Mucosa of gallbladder (tissue), 1 donor: ENCODE results near the gene DGKH. TPM values are rescaled to one million over a fixed set of nuclear protein-coding genes. Genes with fewer than 3 reads are reported as not detected.
"Not testable (repeated sequence)": the region's sequence is repeated elsewhere in the genome, so short reads cannot be mapped to it uniquely, and the experiment has no call there.

Experiments
- DNase-seq: peaks from one replicate; pipeline ENCODE4 v3.0.0-alpha.2; 2020; ENCODE audit warnings: low spot score
- total RNA-seq: library from RNA; stranded (reverse); gene quantifications from one replicate; pipeline ENCODE4 v1.2.1, GENCODE V29; 2021
- donor health status: DM: no; HTN: no; CAD: no.

Gene DGKH
- total RNA-seq, 1 donor from 2014 or later = 16.8 TPM

DNA sequence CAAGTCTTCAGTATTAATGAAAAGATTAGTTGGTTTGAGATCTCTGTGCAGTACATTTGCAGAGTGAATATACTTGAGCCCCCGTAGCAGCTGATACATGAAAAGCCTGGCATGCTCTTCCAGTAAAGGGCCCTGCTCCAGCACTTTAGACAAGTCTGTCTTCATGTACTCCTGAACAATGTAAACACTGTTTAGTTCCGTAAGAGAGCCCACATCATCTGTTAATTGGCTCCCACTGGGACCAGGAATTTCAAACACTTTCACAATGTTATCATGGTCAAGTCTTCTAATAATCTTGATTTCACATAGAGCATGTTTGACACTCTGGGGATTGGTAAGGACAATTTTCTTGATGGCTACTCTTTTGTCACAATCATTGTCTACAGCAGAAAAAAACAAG, 22.2 kb downstream of the DGKH start:
- not testable (repeated sequence) for DNase-seq

DNA sequence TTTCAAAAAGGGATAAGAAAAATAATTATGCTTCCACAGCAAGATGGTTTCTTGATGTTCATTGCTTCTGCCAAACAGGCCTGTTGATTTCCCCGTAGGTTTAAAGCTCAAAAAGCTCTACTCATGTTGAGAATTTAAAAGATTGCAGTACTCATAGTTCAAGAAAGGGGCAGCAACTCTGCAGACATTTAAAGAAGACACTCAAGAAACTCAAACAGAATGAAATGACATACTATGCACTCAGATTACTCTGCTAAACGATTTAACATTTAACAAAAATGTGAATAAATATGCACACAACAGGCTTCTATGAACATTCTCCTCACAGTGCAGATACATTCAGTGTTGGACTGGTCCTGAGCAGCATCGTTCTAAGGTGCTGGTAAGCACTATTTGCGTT, 22.7 kb downstream of the DGKH start:
- DNase-seq = not testable (repeated sequence)

- DNase-seq = no peak
These were observed 23.4 kb downstream of the DGKH start for GRCh38 chr13:42071672-42072419.

DNA sequence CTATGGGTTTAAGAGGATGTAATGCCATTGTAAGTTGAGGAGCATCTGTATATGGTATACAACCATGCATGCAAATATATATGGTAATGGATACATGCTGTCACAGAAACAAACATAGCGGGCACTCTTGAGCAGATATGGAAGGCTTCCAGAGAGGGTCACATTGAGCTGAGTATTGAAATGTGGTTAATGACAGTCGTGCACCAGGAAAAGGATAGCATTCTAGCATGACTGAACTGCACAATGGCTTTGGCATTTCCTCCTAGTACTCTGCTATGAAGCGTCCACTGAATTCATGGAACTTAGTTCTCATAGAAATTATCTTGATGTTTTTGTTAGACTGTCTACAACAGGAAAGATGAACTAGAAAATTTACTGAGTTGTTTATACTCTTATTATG, 25.2 kb downstream of the DGKH start:
- no peak for DNase-seq

- no peak for DNase-seq
These were observed 27.1 kb downstream of the DGKH start for GRCh38 chr13:42075517-42075916.

DNA sequence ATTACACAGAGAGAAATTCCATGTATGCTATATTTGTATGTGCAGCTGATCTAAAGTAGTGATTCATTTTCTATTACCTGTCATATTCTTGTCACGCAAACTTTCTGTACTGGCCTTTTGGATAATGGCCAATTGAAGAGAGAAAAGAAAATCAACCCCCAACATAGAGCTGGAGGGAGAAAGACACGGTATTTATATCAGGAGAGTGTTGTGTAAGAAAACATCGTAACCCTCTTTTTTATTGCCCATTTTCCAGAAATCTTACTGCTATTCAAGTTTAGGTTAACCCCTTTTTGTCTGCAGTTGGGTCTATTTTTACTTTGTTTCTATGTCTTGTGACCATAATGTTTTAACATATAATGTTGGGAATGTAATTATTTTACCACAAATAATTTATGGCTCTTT, 27.9 kb downstream of the DGKH start:
- no peak for DNase-seq

- DNase-seq = no peak
These were observed 29.8 kb downstream of the DGKH start for GRCh38 chr13:42078128-42078808.

DNA sequence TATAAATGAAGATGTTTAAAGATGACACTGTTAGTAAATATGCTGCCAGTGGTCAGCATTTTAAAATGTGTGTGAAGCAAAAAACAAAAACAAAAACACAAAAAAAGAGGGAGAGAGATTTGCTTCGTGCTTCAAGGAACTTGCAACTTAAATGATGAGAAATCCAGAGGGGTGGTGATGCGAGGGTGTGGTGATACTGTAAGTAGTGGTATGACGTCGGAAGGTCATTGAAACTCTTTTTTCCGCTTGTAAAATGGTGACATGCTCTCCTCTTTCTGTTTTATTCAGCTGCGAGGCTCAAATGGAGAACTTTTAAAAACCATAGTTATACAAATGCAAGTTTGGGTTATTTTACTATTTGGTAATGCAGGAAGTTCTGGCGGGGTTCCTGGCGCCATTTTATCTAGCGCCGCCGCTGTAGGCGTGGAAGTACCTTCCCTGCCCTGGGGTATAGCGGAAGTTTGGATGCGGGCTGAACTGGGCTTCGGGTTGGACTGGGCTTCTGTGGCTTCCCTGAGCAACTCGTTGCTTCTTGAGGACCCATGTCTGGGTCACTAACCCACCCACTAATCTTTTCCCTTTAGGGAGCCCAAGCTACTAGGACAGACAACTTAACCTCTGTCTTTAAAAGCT, 34.8 kb downstream of the DGKH start:
- DNase-seq = no peak

- DNase-seq = no peak
These were observed 36.3 kb downstream of the DGKH start for GRCh38 chr13:42084722-42085121.

DNA sequence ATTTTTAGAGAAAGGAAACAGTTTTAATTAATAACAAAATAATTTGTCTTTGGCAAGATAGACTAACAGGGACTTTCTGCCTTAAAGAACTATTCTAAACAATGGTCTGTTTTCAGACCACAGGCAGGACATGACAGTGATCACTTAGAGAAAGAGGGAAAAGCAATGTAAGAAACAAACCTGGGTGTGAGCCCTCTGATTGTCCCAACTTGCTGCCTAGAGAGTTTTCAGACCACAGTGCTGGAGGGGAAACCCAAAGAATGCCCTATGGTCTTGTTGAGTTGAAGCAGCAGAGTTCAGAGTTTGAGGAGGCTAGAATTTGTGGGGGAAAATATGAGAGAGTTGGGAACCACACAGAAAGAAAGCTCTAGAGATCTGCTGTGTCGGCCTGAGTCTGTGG, 38.1 kb downstream of the DGKH start:
- no peak for DNase-seq

DNA sequence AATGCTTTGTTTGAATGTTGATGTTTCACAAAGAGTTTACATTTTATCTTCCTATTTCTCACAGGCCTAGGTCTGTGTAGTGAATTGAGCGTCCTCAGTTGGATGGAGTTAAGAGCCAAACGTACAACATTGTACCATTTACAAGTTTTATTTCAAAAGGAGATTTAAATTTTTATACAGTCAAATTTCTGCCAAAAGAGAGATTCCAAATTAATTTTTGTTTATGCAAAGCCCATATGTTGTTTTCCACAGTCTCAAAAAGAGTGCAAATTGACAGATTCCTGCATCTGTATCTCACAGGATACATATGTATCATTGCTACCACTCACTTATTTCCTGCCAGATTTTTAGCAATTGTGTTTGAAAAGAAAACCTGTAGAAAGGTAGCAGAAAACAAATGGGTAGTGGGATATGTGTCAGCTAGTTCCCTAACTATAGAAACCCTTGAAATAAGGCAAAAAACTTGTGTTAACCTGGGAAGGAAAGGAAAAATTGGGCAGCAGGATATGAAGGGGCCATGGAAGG, 46.1 kb downstream of the DGKH start:
- DNase-seq = no peak

- DNase-seq = not testable (repeated sequence)
These were observed 47.8 kb downstream of the DGKH start for GRCh38 chr13:42096222-42096621.

DNA sequence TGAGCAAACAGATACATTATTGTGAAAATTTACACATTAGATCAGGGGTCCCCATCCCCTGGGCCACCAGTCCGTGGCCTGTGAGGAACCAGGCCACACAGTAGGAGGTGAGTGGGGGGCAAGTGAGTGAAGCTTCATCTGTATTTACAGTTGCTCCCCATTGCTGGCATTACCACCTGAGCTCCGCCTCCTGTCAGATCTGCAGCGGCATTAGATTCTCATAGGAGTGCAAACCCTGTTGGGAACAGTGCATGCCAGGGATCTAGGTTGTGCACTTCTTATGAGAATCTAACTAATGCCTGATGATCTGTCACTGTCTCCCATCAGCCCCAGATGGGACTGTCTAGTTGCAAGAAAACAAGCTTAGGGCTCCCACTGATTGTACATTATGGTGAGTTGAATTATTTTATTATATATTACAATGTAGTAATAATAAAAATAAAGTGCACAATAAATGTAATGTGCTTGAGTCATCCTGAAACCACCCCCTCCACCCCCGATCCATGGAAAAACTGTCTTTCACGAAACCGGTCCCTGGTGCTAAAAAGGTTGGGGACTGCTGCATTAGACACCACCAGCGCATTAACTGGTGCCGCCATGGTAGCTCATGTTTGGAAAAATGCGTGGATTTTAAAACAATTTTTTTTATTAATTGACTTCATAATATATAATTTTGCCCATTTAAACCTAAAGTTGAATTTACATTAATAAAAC, 51.7 kb downstream of the DGKH start:
- no peak for DNase-seq

DNA sequence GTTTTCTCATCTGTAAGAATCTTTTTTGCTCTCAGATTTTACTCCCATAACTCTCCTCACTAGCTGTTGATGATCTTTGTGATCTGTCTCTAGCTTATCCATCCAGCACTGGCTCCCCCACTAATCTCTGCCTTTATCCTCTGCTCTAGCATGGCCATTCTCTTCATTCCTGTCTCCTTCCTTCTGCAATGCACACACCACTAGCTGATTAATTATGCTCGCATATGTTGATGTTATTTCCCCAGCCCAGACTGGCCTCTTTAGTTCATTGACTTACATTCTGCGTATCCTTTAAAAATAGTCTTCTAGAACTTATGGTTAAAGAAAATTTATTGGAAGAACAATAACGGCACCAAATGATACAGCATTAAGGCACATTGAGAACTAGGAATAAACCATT, 52.5 kb downstream of the DGKH start:
- DNase-seq = no peak

DNA sequence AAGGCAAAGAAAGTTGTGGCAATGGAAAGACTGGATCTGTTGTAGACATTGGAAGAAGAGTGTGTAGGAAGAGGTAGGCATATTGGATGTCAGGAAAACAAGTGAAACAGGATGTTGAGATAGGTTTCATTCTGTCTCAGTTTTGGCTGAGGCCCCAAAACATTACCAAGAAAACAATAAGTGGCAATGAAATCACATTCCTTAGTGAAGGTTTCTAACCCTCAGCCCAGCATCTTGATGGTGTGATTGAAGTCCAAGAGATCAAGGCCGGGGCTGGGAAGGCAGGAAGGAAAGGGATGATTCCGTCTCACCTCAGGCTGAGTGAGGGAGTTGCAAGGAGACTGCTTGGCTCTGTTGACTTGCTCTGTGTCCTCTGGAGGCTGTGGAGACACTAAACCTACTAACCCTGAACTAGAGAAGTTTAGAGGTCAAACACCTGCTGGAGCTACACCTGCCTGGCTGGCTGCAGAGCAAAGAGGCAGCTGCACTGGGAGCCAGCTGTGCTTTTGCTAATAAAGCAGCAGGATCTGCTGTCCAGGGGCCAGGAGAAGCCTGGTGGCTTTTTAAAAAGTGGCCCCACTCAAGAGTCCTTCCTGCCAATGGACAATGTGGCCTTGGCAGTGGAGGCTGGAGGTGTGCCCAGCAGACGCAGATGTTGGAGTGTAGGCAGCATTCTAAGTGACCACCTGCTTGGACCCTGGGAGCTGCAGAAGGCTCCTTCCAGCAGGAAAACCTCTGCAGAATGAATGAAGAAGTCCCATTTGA, 53.6 kb downstream of the DGKH start:
- no peak for DNase-seq

DNA sequence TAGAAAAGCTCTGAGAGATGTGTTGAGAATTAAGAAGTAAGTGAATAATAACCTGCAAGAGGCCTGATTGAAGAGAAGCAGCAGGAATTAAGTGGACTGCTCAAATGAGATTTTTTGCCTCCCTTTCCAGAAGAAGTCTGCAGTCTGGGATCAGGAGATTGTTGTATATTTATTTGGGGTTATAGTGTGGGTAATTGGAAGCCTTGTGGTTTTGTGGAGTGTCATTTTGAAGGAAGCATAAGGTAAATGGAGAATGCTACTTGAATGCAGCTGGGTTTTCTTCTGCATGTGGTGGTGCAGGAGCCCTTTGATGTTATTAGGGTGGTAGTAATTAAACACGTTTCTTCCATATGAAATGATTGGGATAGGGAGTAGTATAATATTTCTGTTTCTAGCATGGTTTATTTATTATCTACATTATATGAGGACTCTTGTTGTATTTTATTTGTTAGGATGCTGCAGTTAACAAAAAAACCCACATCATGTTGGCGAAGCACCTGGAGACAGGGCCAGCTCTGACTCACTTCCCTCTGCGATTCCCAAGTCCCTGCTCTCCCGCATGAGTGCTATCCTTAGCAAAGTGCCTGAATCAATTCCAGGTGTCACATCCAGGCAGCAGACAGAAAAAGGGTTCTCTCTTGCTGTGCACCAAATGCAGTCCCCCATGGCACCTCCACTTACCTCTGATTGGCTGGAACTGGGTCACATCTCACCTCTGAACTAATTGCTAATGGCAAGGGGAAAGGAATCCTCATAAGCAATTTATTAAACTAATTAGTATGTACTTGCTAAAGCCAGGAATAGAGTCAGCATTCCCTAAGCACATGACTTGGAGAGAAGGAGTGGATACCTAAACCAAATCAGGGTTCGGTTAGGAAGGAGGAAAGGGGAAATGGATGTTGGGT, 54.8 kb downstream of the DGKH start:
- no peak for DNase-seq

- DNase-seq = no peak
These were observed 58.5 kb downstream of the DGKH start for GRCh38 chr13:42106998-42107397.

GRCh38 chr13:42107421-42107820, 59.0 kb downstream of the DGKH start:
- no peak for DNase-seq

- DNase-seq = no peak
These were observed 59.8 kb downstream of the DGKH start for GRCh38 chr13:42108217-42108616.

GRCh38 chr13:42109957-42110356, 61.5 kb downstream of the DGKH start:
- DNase-seq = no peak
